ENCODE measurements around the gene NDUFAF5.
"Not testable (repeated sequence)": the region's sequence is repeated elsewhere in the genome, so short reads cannot be mapped to it uniquely, and the experiment has no call there.

The NDUFAF5 gene

GRCh38 chr20:13753436-13754036 lies 31.3 kb upstream of the NDUFAF5 start:
- WGBS, 2 experiments = 97% methylated on average over 2 of the region's 2 CpGs

GRCh38 chr20:13755809-13756208 lies 29.0 kb upstream of the NDUFAF5 start:
- Histone ChIP-seq H3K9me3 (ENCODE audit: control insufficient read depth, low read length) (no peaks in the 10 kb centered on the region), H3K27me3 (ENCODE audit: control insufficient read depth, insufficient read depth, low read length, poor library complexity, severe bottlenecking) (no peaks in the 10 kb centered on the region), H3K36me3 (ENCODE audit: control insufficient read depth, insufficient read depth, low read length) (peaks cover 19% of the 10 kb centered on the region), H3K4me3 (ENCODE audit: insufficient read depth, low read depth, low read length) (no peak overlapping the region), H3K27ac (ENCODE audit: insufficient read depth, low read depth, low read length, poor library complexity, severe bottlenecking) (no peak overlapping the region), H3K4me1 (ENCODE audit: control insufficient read depth, insufficient read depth, low read length) (no peaks in the 10 kb centered on the region)
- 96 to 100% methylated on average over 2 to 5 of the region's 5 CpGs for WGBS, 2 experiments

More at GRCh38 chr20:13753436-13754036, 31.3 kb upstream of the NDUFAF5 start:
- Histone ChIP-seq H3K4me3 (ENCODE audit: insufficient read depth, low read depth, low read length) (no peak overlapping the region), H3K36me3 (ENCODE audit: control insufficient read depth, insufficient read depth, low read length) (peaks cover 13% of the 10 kb centered on the region), H3K27ac (ENCODE audit: insufficient read depth, low read depth, low read length, poor library complexity, severe bottlenecking) (no peak overlapping the region), H3K27me3 (ENCODE audit: control insufficient read depth, insufficient read depth, low read length, poor library complexity, severe bottlenecking) (no peaks in the 10 kb centered on the region), H3K9me3 (ENCODE audit: control insufficient read depth, low read length) (no peaks in the 10 kb centered on the region), H3K4me1 (ENCODE audit: control insufficient read depth, insufficient read depth, low read length) (no peaks in the 10 kb centered on the region)

- no peak overlapping the region for H3K27ac ChIP-seq (ENCODE audit: insufficient read depth, low read depth, low read length, poor library complexity, severe bottlenecking)
- no peak overlapping the region for H3K4me3 ChIP-seq (ENCODE audit: insufficient read depth, low read depth, low read length)
- no peaks in the 10 kb centered on the region for H3K27me3 ChIP-seq (ENCODE audit: control insufficient read depth, insufficient read depth, low read length, poor library complexity, severe bottlenecking)
- WGBS, 2 experiments = 96 to 100% methylated on average over 1 of the region's 1 CpG
- H3K36me3 ChIP-seq (ENCODE audit: control insufficient read depth, insufficient read depth, low read length) = peaks cover 20% of the 10 kb centered on the region
- H3K4me1 ChIP-seq (ENCODE audit: control insufficient read depth, insufficient read depth, low read length) = no peaks in the 10 kb centered on the region
- H3K9me3 ChIP-seq (ENCODE audit: control insufficient read depth, low read length) = no peaks in the 10 kb centered on the region
Observed at GRCh38 chr20:13756551-13756950, 28.3 kb upstream of the NDUFAF5 start.

- Histone ChIP-seq H3K27ac (ENCODE audit: insufficient read depth, low read depth, low read length, poor library complexity, severe bottlenecking) (no peak overlapping the region), H3K4me1 (ENCODE audit: control insufficient read depth, insufficient read depth, low read length) (no peaks in the 10 kb centered on the region), H3K27me3 (ENCODE audit: control insufficient read depth, insufficient read depth, low read length, poor library complexity, severe bottlenecking) (no peaks in the 10 kb centered on the region), H3K4me3 (ENCODE audit: insufficient read depth, low read depth, low read length) (no peak overlapping the region), H3K36me3 (ENCODE audit: control insufficient read depth, insufficient read depth, low read length) (peaks cover 26% of the 10 kb centered on the region), H3K9me3 (ENCODE audit: control insufficient read depth, low read length) (no peaks in the 10 kb centered on the region)
- WGBS, 2 experiments = 100% methylated on average over 1 of the region's 1 CpG; no CpG with 5 or more reads in 1 of the 2 experiments
Observed at GRCh38 chr20:13758884-13759283, 25.9 kb upstream of the NDUFAF5 start.

- WGBS, 2 experiments = 94% methylated on average over 32 to 33 of the region's 33 CpGs
- peaks cover 41% of the 10 kb centered on the region for H3K36me3 ChIP-seq (ENCODE audit: control insufficient read depth, insufficient read depth, low read length)
- not testable (repeated sequence) for H3K4me1 ChIP-seq (ENCODE audit: control insufficient read depth, insufficient read depth, low read length); H3K27me3 ChIP-seq (ENCODE audit: control insufficient read depth, insufficient read depth, low read length, poor library complexity, severe bottlenecking); H3K9me3 ChIP-seq (ENCODE audit: control insufficient read depth, low read length); H3K27ac ChIP-seq (ENCODE audit: insufficient read depth, low read depth, low read length, poor library complexity, severe bottlenecking); H3K4me3 ChIP-seq (ENCODE audit: insufficient read depth, low read depth, low read length)
Observed at GRCh38 chr20:13760451-13760946, 24.3 kb upstream of the NDUFAF5 start.

- H3K27me3 ChIP-seq (ENCODE audit: control insufficient read depth, insufficient read depth, low read length, poor library complexity, severe bottlenecking) = no peaks in the 10 kb centered on the region
- H3K27ac ChIP-seq (ENCODE audit: insufficient read depth, low read depth, low read length, poor library complexity, severe bottlenecking) = no peak overlapping the region
- H3K4me1 ChIP-seq (ENCODE audit: control insufficient read depth, insufficient read depth, low read length) = no peaks in the 10 kb centered on the region
- no peak overlapping the region for H3K4me3 ChIP-seq (ENCODE audit: insufficient read depth, low read depth, low read length)
- H3K36me3 ChIP-seq (ENCODE audit: control insufficient read depth, insufficient read depth, low read length) = peaks cover 60% of the 10 kb centered on the region
- no peaks in the 10 kb centered on the region for H3K9me3 ChIP-seq (ENCODE audit: control insufficient read depth, low read length)
Observed at GRCh38 chr20:13765299-13765698, 19.5 kb upstream of the NDUFAF5 start.

GRCh38 chr20:13765868-13766416 lies 18.9 kb upstream of the NDUFAF5 start:
- no peaks in the 10 kb centered on the region for H3K9me3 ChIP-seq (ENCODE audit: control insufficient read depth, low read length)
- H3K27ac ChIP-seq (ENCODE audit: insufficient read depth, low read depth, low read length, poor library complexity, severe bottlenecking) = no peak overlapping the region
- H3K36me3 ChIP-seq (ENCODE audit: control insufficient read depth, insufficient read depth, low read length) = peaks cover 60% of the 10 kb centered on the region
- H3K27me3 ChIP-seq (ENCODE audit: control insufficient read depth, insufficient read depth, low read length, poor library complexity, severe bottlenecking) = no peaks in the 10 kb centered on the region
- 100% methylated on average over 1 of the region's 1 CpG; no CpG with 5 or more reads in 1 of the 2 experiments for WGBS, 2 experiments
- H3K4me3 ChIP-seq (ENCODE audit: insufficient read depth, low read depth, low read length) = no peak overlapping the region
- H3K4me1 ChIP-seq (ENCODE audit: control insufficient read depth, insufficient read depth, low read length) = no peaks in the 10 kb centered on the region

- H3K27ac ChIP-seq (ENCODE audit: insufficient read depth, low read depth, low read length, poor library complexity, severe bottlenecking) = no peak overlapping the region
- no peaks in the 10 kb centered on the region for H3K27me3 ChIP-seq (ENCODE audit: control insufficient read depth, insufficient read depth, low read length, poor library complexity, severe bottlenecking)
- H3K9me3 ChIP-seq (ENCODE audit: control insufficient read depth, low read length) = no peaks in the 10 kb centered on the region
- WGBS, 2 experiments = 94 to 96% methylated on average over 5 of the region's 5 CpGs
- H3K4me1 ChIP-seq (ENCODE audit: control insufficient read depth, insufficient read depth, low read length) = no peaks in the 10 kb centered on the region
- peaks cover 50% of the 10 kb centered on the region for H3K36me3 ChIP-seq (ENCODE audit: control insufficient read depth, insufficient read depth, low read length)
- H3K4me3 ChIP-seq (ENCODE audit: insufficient read depth, low read depth, low read length) = no peak overlapping the region
Observed at GRCh38 chr20:13770141-13770540, 14.7 kb upstream of the NDUFAF5 start.

- Histone ChIP-seq H3K4me3 (ENCODE audit: insufficient read depth, low read depth, low read length) (no peak overlapping the region), H3K36me3 (ENCODE audit: control insufficient read depth, insufficient read depth, low read length) (peaks cover 39% of the 10 kb centered on the region), H3K27ac (ENCODE audit: insufficient read depth, low read depth, low read length, poor library complexity, severe bottlenecking) (no peak overlapping the region)
Observed at GRCh38 chr20:13771853-13772453, 12.9 kb upstream of the NDUFAF5 start.

GRCh38 chr20:13772529-13772928 lies 12.3 kb upstream of the NDUFAF5 start:
- Histone ChIP-seq H3K4me1 (ENCODE audit: control insufficient read depth, insufficient read depth, low read length) (no peaks in the 10 kb centered on the region), H3K27ac (ENCODE audit: insufficient read depth, low read depth, low read length, poor library complexity, severe bottlenecking) (no peak overlapping the region), H3K4me3 (ENCODE audit: insufficient read depth, low read depth, low read length) (no peak overlapping the region), H3K9me3 (ENCODE audit: control insufficient read depth, low read length) (no peaks in the 10 kb centered on the region), H3K27me3 (ENCODE audit: control insufficient read depth, insufficient read depth, low read length, poor library complexity, severe bottlenecking) (no peaks in the 10 kb centered on the region), H3K36me3 (ENCODE audit: control insufficient read depth, insufficient read depth, low read length) (peaks cover 33% of the 10 kb centered on the region)
- WGBS, 2 experiments = 80 to 96% methylated on average over 3 to 4 of the region's 4 CpGs

More at GRCh38 chr20:13771853-13772453, 12.9 kb upstream of the NDUFAF5 start:
- H3K4me1 ChIP-seq (ENCODE audit: control insufficient read depth, insufficient read depth, low read length) = no peaks in the 10 kb centered on the region
- WGBS, 2 experiments = 89 to 97% methylated on average over 4 of the region's 4 CpGs
- no peaks in the 10 kb centered on the region for H3K9me3 ChIP-seq (ENCODE audit: control insufficient read depth, low read length)
- no peaks in the 10 kb centered on the region for H3K27me3 ChIP-seq (ENCODE audit: control insufficient read depth, insufficient read depth, low read length, poor library complexity, severe bottlenecking)
